K562 (cell line): Measurements from ENCODE around the gene ZCCHC3. TPM values are rescaled to one million over a fixed set of nuclear protein-coding genes. Genes with fewer than 3 reads are reported as not detected.
A peak's percentile ranks its signal among the peaks of the same experiment; 100 is the strongest.

Experiments
- ATAC-seq: fragments of 200-7000 bp; cut with Tn5 transposase; 3 replicates; pipeline ENCODE4 v1.9.1; 2020; ENCODE audit warnings: moderate library complexity
- BruUV-seq: library from RNA; stranded (reverse); fragments of 400-500 nt; replicated peaks from 2 replicates; lab custom pipeline; 2021; lab: Mats Ljungman, UMichigan
- CTCF ChIA-PET: fragments of 300-600 bp; formaldehyde crosslinking; extraction: SDS; loops from one replicate; lab custom pipeline; 2021; ENCODE audit warnings: low intra/inter-chr PET ratio; lab: Yijun Ruan, JAX
- POLR2A ChIA-PET: fragments of 300-600, 350-650 bp; sonication (Branson Sonifier 250); formaldehyde crosslinking; extraction: SDS; loops from one replicate; lab custom pipeline; 2021; ENCODE audit warnings: antibody characterized with exemption, inconsistent platforms; lab: Yijun Ruan, JAX
- DNase-seq, 4 experiments: peaks; one replicate each; pipeline versions ENCODE4 v3.0.0 to v3.0.0-alpha.2; 2011 to 2018; ENCODE audit warnings: low spot score in 3 of 4, mixed read lengths in 3 of 4; ENCODE audit errors: extremely low read depth in 1 of 4
- FAIRE-seq: peaks from 2 replicates; lab custom pipeline; 2011; peaks lifted over from hg19 to GRCh38; lab: Jason Lieb, UNC
- H2AFZ ChIP-seq: 2 replicates; pipeline ENCODE4 v1.6.0; 2011; ENCODE audit warnings: low read depth, low read length, control low read depth, inconsistent platforms
- H3K27ac ChIP-seq: fragments of 200-600 bp; 3 replicates; pipeline ENCODE4 v1.8.0; 2011; ENCODE audit warnings: low read depth, mild to moderate bottlenecking, control low read depth, inconsistent platforms, low read length, moderate library complexity, mixed read lengths; ENCODE audit errors: extremely low read depth
- H3K27me3 ChIP-seq, 2 experiments: fragments of 300-600 bp in 1 of 2; 2 replicates in 1 of 2; 3 replicates in 1 of 2; pipeline versions ENCODE4 v1.6.0 to v1.8.0; 2011; ENCODE audit warnings: inconsistent platforms in 2 of 2, low read length in 2 of 2, mild to moderate bottlenecking in 1 of 2, mixed read lengths in 1 of 2, moderate library complexity in 1 of 2; ENCODE audit not compliant: control insufficient read depth in 2 of 2, insufficient read depth in 2 of 2
- H3K36me3 ChIP-seq: fragments of 300-600 bp; 3 replicates; pipeline ENCODE4 v1.8.0; 2011; ENCODE audit warnings: mild to moderate bottlenecking, low read length, inconsistent platforms; ENCODE audit not compliant: control insufficient read depth, insufficient read depth
- H3K4me1 ChIP-seq, 2 experiments: fragments of 200-600 bp in 1 of 2; replicated peaks in 1 of 2; 2 replicates in 1 of 2; 3 replicates in 1 of 2; pipeline versions ENCODE4 v1.5.1 to v1.8.0; 2011; ENCODE audit warnings: inconsistent platforms in 2 of 2, low read length in 2 of 2, mild to moderate bottlenecking in 1 of 2, mixed read lengths in 1 of 2, moderate library complexity in 1 of 2; ENCODE audit not compliant: control insufficient read depth in 2 of 2, insufficient read depth in 2 of 2
- H3K4me2 ChIP-seq: 2 replicates; pipeline ENCODE4 v1.6.1; 2011; ENCODE audit warnings: low read length, control low read depth, inconsistent platforms, mixed read lengths; ENCODE audit not compliant: insufficient read depth
- H3K4me3 ChIP-seq: fragments of 200-600 bp; sonication (generic), shearing (Covaris generic); 2 replicates; pipeline ENCODE4 v1.5.1; 2016; ENCODE audit warnings: control low read depth, inconsistent platforms
- H3K79me2 ChIP-seq: fragments of 200-600 bp; 3 replicates; pipeline ENCODE4 v1.8.0; 2011; ENCODE audit warnings: low read length, inconsistent platforms; ENCODE audit not compliant: control insufficient read depth, insufficient read depth
- H3K9ac ChIP-seq, 2 experiments: 2 replicates each; pipeline versions ENCODE4 v1.6.0 to v1.6.1; 2011; ENCODE audit warnings: low read depth in 2 of 2, low read length in 2 of 2, control low read depth in 1 of 2, inconsistent platforms in 1 of 2, mild to moderate bottlenecking in 1 of 2, mixed read lengths in 1 of 2; ENCODE audit not compliant: insufficient read depth in 1 of 2
- H3K9me1 ChIP-seq: one replicate; pipeline ENCODE4 v1.6.0; 2011; ENCODE audit warnings: inconsistent platforms, mild to moderate bottlenecking, low read length, moderate library complexity; ENCODE audit not compliant: control insufficient read depth, insufficient read depth
- H3K9me3 ChIP-seq: replicated peaks from 2 replicates; pipeline ENCODE4 v1.5.1; 2011; ENCODE audit warnings: low read depth, low read length, inconsistent platforms; ENCODE audit not compliant: control insufficient read depth, insufficient read depth
- H4K20me1 ChIP-seq: replicated peaks from 2 replicates; pipeline ENCODE4 v1.6.1; 2011; ENCODE audit warnings: low read length, inconsistent platforms, mixed read lengths; ENCODE audit not compliant: control insufficient read depth, insufficient read depth
- KAT8 ChIP-seq: fragments of 450-650 bp; IDR thresholded peaks from 2 replicates; pipeline ENCODE4 v1.6.1; 2016; ENCODE audit warnings: low read depth, mild to moderate bottlenecking
- MCM3 ChIP-seq: fragments of 450-650 bp; IDR thresholded peaks from 2 replicates; pipeline ENCODE4 v1.6.1; 2016
- NR1H2 ChIP-seq: sonication (generic); formaldehyde crosslinking; IDR thresholded peaks from 2 replicates; pipeline ENCODE4 v1.4.0; 2020; ENCODE audit warnings: mild to moderate bottlenecking, missing genetic modification reagents
- NR3C1 ChIP-seq: sonication (generic); formaldehyde crosslinking; IDR thresholded peaks from 2 replicates; pipeline ENCODE4 v1.8.1; 2022; ENCODE audit warnings: missing genetic modification reagents
- PKNOX1 ChIP-seq: fragments of 450-650 bp; IDR thresholded peaks from 2 replicates; pipeline ENCODE4 v1.6.1; 2016
- TAF15 ChIP-seq: fragments of 200-400 bp; formaldehyde crosslinking; IDR thresholded peaks from 2 replicates; pipeline ENCODE4 v1.6.1; 2017; ENCODE audit warnings: mild to moderate bottlenecking, low read depth, low read length, moderate library complexity
- ZBTB11 ChIP-seq, 3 experiments: fragments of 200-800 bp in 1 of 3; fragments of 250-450 bp in 1 of 3; fragments of 450-650 bp in 1 of 3; sonication (Bioruptor Pico) in 1 of 3; sonication (Bioruptor generic) in 1 of 3; formaldehyde crosslinking in 1 of 3; IDR thresholded peaks; 2 replicates each; pipeline versions ENCODE4 v1.6.1 to v1.8.0; 2016 to 2022; ENCODE audit warnings: mild to moderate bottlenecking in 2 of 3, missing genetic modification characterization in 2 of 3, missing compliant biosample characterization in 1 of 3, moderate library complexity in 1 of 3
- ZNF165 ChIP-seq: fragments of 250-450 bp; sonication (Bioruptor Pico); IDR thresholded peaks from 2 replicates; pipeline ENCODE4 v1.4.0; 2020; ENCODE audit warnings: borderline replicate concordance
- ZNF224 ChIP-seq: sonication (generic); formaldehyde crosslinking; IDR thresholded peaks from 2 replicates; pipeline ENCODE4 v1.8.0; 2022; ENCODE audit warnings: mild to moderate bottlenecking, missing genetic modification reagents
- ZNF354B ChIP-seq: fragments of 250-450 bp; sonication (Bioruptor Pico); IDR thresholded peaks from 2 replicates; pipeline ENCODE4 v1.4.0; 2020
- ZNF780A ChIP-seq: fragments of 250-450 bp; sonication (Bioruptor Pico); IDR thresholded peaks from 2 replicates; pipeline ENCODE4 v1.5.0; 2021; ENCODE audit warnings: mild to moderate bottlenecking
- ZZZ3 ChIP-seq: fragments of 450-650 bp; IDR thresholded peaks from 2 replicates; pipeline ENCODE4 v1.6.1; 2016; ENCODE audit warnings: antibody characterized with exemption, mild to moderate bottlenecking, moderate library complexity
- WGBS: fragments of 100-300 bp; shearing (Covaris generic); methylation state at CpG from one replicate; pipeline ENCODE4 v1.1.6; 2016; ENCODE audit warnings: low coverage, mixed read lengths; ENCODE audit not compliant: insufficient coverage; ENCODE audit errors: missing lambda C conversion rate; 5-methylcytosine and 5-hydroxymethylcytosine counted together
- in situ Hi-C: fragments of 300-500 bp; cut with MboI; formaldehyde crosslinking; loops from 4 replicates; pipeline ENCODE4 v1.15.0; 2018; ENCODE audit warnings: inconsistent platforms, mixed read lengths
- intact Hi-C: fragments of 100-400 bp; cut with micrococcal nuclease; formaldehyde crosslinking; loops from 2 replicates; pipeline ENCODE4 v1.14.2; 2022
- polyA plus RNA-seq, 8 experiments: library from polyadenylated mRNA; depleted of rRNA in 4 of 8; stranded (reverse) in 5 of 8; unstranded in 3 of 8; fragments of >200 nt; fragmentation: Nextera tagmentation in 2 of 8; fragmentation: Illumina TruSeq in 1 of 8; extraction: Ambion mirVana in 2 of 8; extraction: Trizol in 1 of 8; gene quantifications; 2 replicates each; pipeline versions ENCODE4 v1.2.1 to v1.2.3, GENCODE V29; 2011 to 2014; ENCODE audit warnings: inconsistent platforms in 1 of 8, missing spikeins in 1 of 8
- total RNA-seq, 7 experiments: library from RNA; depleted of rRNA in 6 of 7; stranded (reverse); fragments of >200 nt in 6 of 7; fragmentation: Illumina TruSeq in 2 of 7; extraction: Trizol in 2 of 7; gene quantifications; 2 replicates each; pipeline versions ENCODE4 v1.2.1 to v1.2.3, GENCODE V29; 2011 to 2021; ENCODE audit warnings: low replicate concordance in 1 of 7
- TF ChIP-seq, protein P1 (sequence below): sonication (generic); formaldehyde crosslinking; IDR thresholded peaks from 2 replicates; pipeline ENCODE4 v1.4.0; 2020; ENCODE audit warnings: mild to moderate bottlenecking, missing genetic modification reagents
- TF ChIP-seq, protein P2 (sequence below): fragments of 450-650 bp; formaldehyde crosslinking; conservative IDR thresholded peaks from 2 replicates; pipeline ENCODE4 v1.4.0; 2022; ENCODE audit warnings: mild to moderate bottlenecking, missing genetic modification characterization

ZCCHC3 gene
- total and polyA plus RNA-seq, 9 of the 15 experiments (the other 6 are each of a cell fraction or from before 2014, with no cell fraction given) = 2.8 to 23.3 (median 16.5) TPM

DNA sequence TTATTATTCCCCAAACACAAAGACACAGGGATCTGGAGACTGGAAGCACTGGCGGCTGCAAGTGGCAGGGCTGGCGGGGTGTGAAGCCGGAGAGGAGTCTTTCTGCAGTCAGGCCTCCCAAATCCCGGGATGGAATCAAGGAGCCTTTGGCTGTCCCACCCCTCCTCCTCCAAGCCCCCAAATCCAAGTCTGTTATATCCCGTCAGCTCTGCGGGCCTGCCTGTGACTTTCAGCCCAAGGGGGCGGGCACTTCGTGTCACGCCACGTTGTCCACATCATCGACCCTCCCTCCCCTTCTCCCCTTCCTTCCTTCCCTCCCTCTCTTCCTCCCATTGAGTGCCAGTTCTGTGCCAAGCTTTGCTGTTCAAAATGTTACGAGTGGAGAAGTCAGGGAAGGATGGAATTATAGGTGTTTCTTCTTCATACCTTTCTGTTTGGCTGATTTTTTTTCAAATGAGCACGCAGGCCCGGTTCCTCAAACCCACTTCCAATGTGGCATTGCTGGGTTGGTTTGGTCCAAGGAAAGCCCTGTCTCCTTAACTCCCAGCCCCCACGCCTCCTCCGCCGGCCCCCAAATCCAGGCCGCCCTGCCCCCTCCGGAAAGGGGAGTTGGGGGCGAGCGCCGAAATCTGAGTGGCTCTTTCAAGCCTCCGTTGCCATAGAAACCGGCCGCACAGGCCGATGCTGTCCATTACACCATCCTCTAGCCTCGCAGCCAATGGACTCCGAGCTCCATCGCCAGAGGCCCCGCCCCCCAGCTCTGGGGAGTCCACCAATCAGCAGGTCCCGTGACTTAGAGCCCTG lies 12.7 kb downstream of the ZCCHC3 start:
- Histone ChIP-seq H3K9me3 (no peaks in the 10 kb centered on the region), H3K27ac (no peak overlapping the region), H2AFZ (peak overlapping the region; percentile 76), H3K27me3 (no peaks in the 10 kb centered on the region), H3K4me3 (no peak overlapping the region), H3K36me3 (no peaks in the 10 kb centered on the region), H3K4me1 (peaks cover 0 to 4% of the 10 kb centered on the region in 2 experiments; a peak in 2 of 5 replicates), H3K9me1 (no peaks in the 10 kb centered on the region), H3K4me2 (no peak overlapping the region), H3K9ac (0 out of 4 replicates have a peak overlapping the region, but pooled peaks of 1 of the 2 experiments have one; percentile 45), H4K20me1 (no peaks in the 10 kb centered on the region), H3K79me2 (no peaks in the 10 kb centered on the region)
- ChIA-PET CTCF (no interaction called here), POLR2A (interaction anchor here (0.7 kb wide), 1 partner anchor 466 kb away, joined by 3 read pairs; no protein-coding TSS in a partner anchor)
- BruUV-seq = no TSS peak
- DNase-seq (peak; percentile 29 to 76 (median 66)), FAIRE-seq (no peak), ATAC-seq (peak; percentile 89)
- 83% methylated on average over 9 of the region's 31 CpGs for WGBS
- intact Hi-C loops = no loop called here
- in situ Hi-C loops = no loop called here
- no peak for TF ChIP-seq ZNF354B (CRISPR knock-in tag)
- no peak for TF ChIP-seq NR1H2
- TF ChIP-seq, protein P1, sequence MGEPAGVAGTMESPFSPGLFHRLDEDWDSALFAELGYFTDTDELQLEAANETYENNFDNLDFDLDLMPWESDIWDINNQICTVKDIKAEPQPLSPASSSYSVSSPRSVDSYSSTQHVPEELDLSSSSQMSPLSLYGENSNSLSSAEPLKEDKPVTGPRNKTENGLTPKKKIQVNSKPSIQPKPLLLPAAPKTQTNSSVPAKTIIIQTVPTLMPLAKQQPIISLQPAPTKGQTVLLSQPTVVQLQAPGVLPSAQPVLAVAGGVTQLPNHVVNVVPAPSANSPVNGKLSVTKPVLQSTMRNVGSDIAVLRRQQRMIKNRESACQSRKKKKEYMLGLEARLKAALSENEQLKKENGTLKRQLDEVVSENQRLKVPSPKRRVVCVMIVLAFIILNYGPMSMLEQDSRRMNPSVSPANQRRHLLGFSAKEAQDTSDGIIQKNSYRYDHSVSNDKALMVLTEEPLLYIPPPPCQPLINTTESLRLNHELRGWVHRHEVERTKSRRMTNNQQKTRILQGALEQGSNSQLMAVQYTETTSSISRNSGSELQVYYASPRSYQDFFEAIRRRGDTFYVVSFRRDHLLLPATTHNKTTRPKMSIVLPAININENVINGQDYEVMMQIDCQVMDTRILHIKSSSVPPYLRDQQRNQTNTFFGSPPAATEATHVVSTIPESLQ (CRISPR knock-in tag) = no peak
- TF ChIP-seq, protein P2, sequence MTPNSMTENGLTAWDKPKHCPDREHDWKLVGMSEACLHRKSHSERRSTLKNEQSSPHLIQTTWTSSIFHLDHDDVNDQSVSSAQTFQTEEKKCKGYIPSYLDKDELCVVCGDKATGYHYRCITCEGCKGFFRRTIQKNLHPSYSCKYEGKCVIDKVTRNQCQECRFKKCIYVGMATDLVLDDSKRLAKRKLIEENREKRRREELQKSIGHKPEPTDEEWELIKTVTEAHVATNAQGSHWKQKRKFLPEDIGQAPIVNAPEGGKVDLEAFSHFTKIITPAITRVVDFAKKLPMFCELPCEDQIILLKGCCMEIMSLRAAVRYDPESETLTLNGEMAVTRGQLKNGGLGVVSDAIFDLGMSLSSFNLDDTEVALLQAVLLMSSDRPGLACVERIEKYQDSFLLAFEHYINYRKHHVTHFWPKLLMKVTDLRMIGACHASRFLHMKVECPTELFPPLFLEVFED (CRISPR knock-in tag) = no peak
- TF ChIP-seq PKNOX1 = peak; percentile 68
- no peak for TF ChIP-seq ZBTB11 (CRISPR knock-in tag; IDR thresholded peaks at IDR 0.05)
- TF ChIP-seq ZZZ3 = no peak
- TF ChIP-seq ZNF224 (CRISPR knock-in tag) = no peak
- TF ChIP-seq ZNF165 (CRISPR knock-in tag) = no peak
- TF ChIP-seq TAF15 = no peak
- TF ChIP-seq KAT8 = no peak
- no peak for TF ChIP-seq NR3C1 (CRISPR knock-in tag)
- no peak for TF ChIP-seq MCM3
- no peak for TF ChIP-seq ZNF780A
